ENCODE data around the gene SVOPL.
A peak's percentile ranks its signal among the peaks of the same experiment; 100 is the strongest.
"Not testable (repeated sequence)": the region's sequence is repeated elsewhere in the genome, so short reads cannot be mapped to it uniquely, and the experiment has no call there.

The SVOPL gene

GRCh38 chr7:138745189-138745588, 44.0 kb upstream of the SVOPL start:
- Histone ChIP-seq H3K36me3 (no peaks in the 10 kb centered on the region), H3K27me3 (ENCODE audit: insufficient read depth, low read depth, severe bottlenecking) (no peaks in the 10 kb centered on the region), H3K9me3 (ENCODE audit: severe bottlenecking) (no peaks in the 10 kb centered on the region), H3K4me3 (ENCODE audit: low read depth, low read length) (no peak overlapping the region), H3K27ac (no peak overlapping the region)
- TF ChIP-seq CTCF (IDR thresholded peaks at IDR 0.05; ENCODE audit: low read depth, low read length), result no peak
- no peak for DNase-seq

DNA sequence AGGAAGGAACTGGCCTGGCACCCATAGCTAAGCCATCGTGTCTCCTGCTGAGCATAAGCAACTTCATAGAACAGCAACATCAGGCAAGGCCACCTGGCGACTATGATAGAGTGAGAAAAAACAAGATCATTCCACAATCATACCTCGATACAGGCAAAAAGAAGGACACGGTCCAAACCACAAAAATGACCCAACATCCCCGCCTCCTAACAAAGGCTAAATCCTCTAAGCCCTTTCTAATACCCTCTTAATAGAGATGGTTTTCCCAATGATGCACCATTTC, 40.2 kb upstream of the SVOPL start:
- H3K36me3 ChIP-seq, result no peaks in the 10 kb centered on the region
- no peak for TF ChIP-seq CTCF (IDR thresholded peaks at IDR 0.05; ENCODE audit: low read depth, low read length)
- H3K4me3 ChIP-seq (ENCODE audit: low read depth, low read length), result no peak overlapping the region
- DNase-seq, result no peak
- no peak overlapping the region for H3K27ac ChIP-seq
- no peaks in the 10 kb centered on the region for H3K9me3 ChIP-seq (ENCODE audit: severe bottlenecking)
- no peaks in the 10 kb centered on the region for H3K27me3 ChIP-seq (ENCODE audit: insufficient read depth, low read depth, severe bottlenecking)

- no peak for DNase-seq
- H3K4me3 ChIP-seq (ENCODE audit: low read depth, low read length), result no peak overlapping the region
- no peak for TF ChIP-seq CTCF (IDR thresholded peaks at IDR 0.05; ENCODE audit: low read depth, low read length)
- H3K27me3 ChIP-seq (ENCODE audit: insufficient read depth, low read depth, severe bottlenecking), result no peaks in the 10 kb centered on the region
- H3K36me3 ChIP-seq, result no peaks in the 10 kb centered on the region
- H3K27ac ChIP-seq, result no peak overlapping the region
- no peaks in the 10 kb centered on the region for H3K9me3 ChIP-seq (ENCODE audit: severe bottlenecking)
These were observed 38.7 kb upstream of the SVOPL start for GRCh38 chr7:138739859-138740258.

- no peak overlapping the region for H3K4me3 ChIP-seq (ENCODE audit: low read depth, low read length)
- TF ChIP-seq CTCF (IDR thresholded peaks at IDR 0.05; ENCODE audit: low read depth, low read length), result peak; percentile 87
- H3K36me3 ChIP-seq, result no peaks in the 10 kb centered on the region
These were observed 37.6 kb upstream of the SVOPL start for GRCh38 chr7:138738551-138739335.

GRCh38 chr7:138738114-138738513, 37.0 kb upstream of the SVOPL start:
- no peak for DNase-seq
- TF ChIP-seq CTCF (IDR thresholded peaks at IDR 0.05; ENCODE audit: low read depth, low read length), result no peak
- H3K27me3 ChIP-seq (ENCODE audit: insufficient read depth, low read depth, severe bottlenecking), result no peaks in the 10 kb centered on the region
- no peak overlapping the region for H3K27ac ChIP-seq
- H3K4me3 ChIP-seq (ENCODE audit: low read depth, low read length), result no peak overlapping the region
- no peaks in the 10 kb centered on the region for H3K9me3 ChIP-seq (ENCODE audit: severe bottlenecking)
- no peaks in the 10 kb centered on the region for H3K36me3 ChIP-seq

More at GRCh38 chr7:138738551-138739335, 37.6 kb upstream of the SVOPL start:
- DNase-seq, result peak; percentile 87
- no peak overlapping the region for H3K27ac ChIP-seq
- H3K27me3 ChIP-seq (ENCODE audit: insufficient read depth, low read depth, severe bottlenecking), result no peaks in the 10 kb centered on the region
- no peaks in the 10 kb centered on the region for H3K9me3 ChIP-seq (ENCODE audit: severe bottlenecking)

GRCh38 chr7:138735399-138735798, 34.2 kb upstream of the SVOPL start:
- Histone ChIP-seq H3K27ac (no peak overlapping the region), H3K9me3 (ENCODE audit: severe bottlenecking) (no peaks in the 10 kb centered on the region), H3K27me3 (ENCODE audit: insufficient read depth, low read depth, severe bottlenecking) (no peaks in the 10 kb centered on the region), H3K4me3 (ENCODE audit: low read depth, low read length) (no peak overlapping the region), H3K36me3 (no peaks in the 10 kb centered on the region)
- DNase-seq, result no peak
- TF ChIP-seq CTCF (IDR thresholded peaks at IDR 0.05; ENCODE audit: low read depth, low read length), result no peak

- DNase-seq; H3K36me3 ChIP-seq; H3K4me3 ChIP-seq (ENCODE audit: low read depth, low read length); H3K27me3 ChIP-seq (ENCODE audit: insufficient read depth, low read depth, severe bottlenecking); H3K9me3 ChIP-seq (ENCODE audit: severe bottlenecking); H3K27ac ChIP-seq: not testable (repeated sequence)
These were observed 30.6 kb upstream of the SVOPL start for GRCh38 chr7:138731733-138732132.
